ENCODE measurements around the gene DLEC1. TPM values are rescaled to one million over a fixed set of nuclear protein-coding genes. Genes with fewer than 3 reads are reported as not detected.
A peak's percentile ranks its signal among the peaks of the same experiment; 100 is the strongest.

Gene DLEC1
- total RNA-seq, 2 donors from 2014 or later: 0.43 to 0.81 TPM

DNA sequence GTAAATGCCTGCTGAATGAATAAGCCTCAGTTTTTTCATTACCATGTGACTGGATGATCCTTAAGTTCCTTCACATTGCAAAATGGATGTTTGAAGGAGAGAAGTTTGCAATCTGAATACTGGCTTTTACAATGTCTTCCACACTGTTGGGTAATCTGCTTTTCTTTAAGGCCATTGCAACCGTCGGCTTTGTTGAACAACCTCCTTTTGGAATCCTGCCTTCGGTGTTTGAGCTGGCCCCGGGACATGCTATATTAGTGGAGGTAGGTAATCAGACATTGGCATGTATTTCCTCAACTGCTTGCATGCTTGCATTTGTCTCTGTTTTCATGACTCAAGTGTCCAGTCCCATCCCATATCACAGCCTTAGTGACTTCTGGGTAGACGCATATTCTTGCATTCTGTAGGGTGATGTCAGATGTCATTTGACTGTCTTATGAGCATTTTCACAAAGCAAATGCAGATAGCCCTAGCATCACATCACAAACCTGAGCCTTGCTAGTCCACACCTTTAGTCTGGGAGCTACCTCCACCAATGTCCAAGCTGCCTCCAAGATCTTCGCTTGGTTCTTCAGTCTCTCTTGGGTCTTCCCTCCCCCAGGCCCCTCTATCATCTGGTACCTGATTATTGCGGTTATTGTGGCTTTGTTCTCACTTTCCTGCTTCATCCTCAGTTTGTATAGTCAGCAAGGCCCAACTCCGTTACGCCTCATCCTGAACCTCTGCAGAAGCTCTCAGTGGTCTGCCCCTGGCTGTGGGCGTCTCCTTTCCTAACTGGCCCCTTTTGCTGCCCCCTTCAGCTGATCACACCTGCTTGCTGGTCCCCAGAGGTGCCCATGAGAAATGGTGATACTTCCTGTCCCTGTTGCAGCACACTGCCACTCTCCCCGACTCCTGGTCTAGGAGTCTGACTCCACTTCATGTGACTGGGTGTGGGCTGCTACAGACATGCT is 49.4 kb downstream of the DLEC1 start:
- H3K9me3 Mint-ChIP-seq: peaks cover 5 to 6% of the 10 kb centered on the region in 2 donors
- H3K4me3 Mint-ChIP-seq: no peak overlapping the region
- ATAC-seq (replicated peaks in 1 of 2) (no peak), DNase-seq (no peak)
- H3K27ac Mint-ChIP-seq: no peak overlapping the region
- no peaks in the 10 kb centered on the region for H3K4me1 Mint-ChIP-seq (ENCODE audit: low read depth)
- peaks cover 3 to 5% of the 10 kb centered on the region in 2 donors for H3K36me3 Mint-ChIP-seq (ENCODE audit: insufficient read depth in 2 of 2)
- no peaks in the 10 kb centered on the region for H3K27me3 Mint-ChIP-seq (ENCODE audit: low read depth)

DNA sequence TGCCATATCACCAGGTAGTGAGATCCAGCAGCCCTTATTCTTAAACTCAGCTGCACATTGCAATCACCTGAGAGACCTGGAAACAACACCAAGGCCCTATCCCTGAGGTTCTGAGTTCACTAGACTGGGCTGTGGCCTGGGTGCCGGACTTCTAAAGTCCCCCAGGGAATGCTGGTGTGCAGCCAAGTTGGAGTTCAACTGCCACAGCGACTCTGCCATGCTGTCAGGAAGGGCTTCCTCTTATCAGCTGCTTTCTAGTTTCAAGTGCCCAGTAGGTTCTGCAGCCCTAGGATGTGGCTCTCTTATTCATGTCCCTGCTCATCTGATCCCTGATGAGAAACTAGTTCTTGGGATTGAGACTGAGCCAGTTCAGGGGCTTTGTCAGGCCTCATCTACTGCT is 50.2 kb downstream of the DLEC1 start:
- H3K4me3 Mint-ChIP-seq: no peak overlapping the region
- peaks cover 2 to 3% of the 10 kb centered on the region in 2 donors for H3K9me3 Mint-ChIP-seq
- DNase-seq (no peak), ATAC-seq (replicated peaks in 1 of 2) (no peak)
- no peaks in the 10 kb centered on the region for H3K27me3 Mint-ChIP-seq (ENCODE audit: low read depth)
- H3K4me1 Mint-ChIP-seq (ENCODE audit: low read depth): no peaks in the 10 kb centered on the region
- peaks cover under 1 to 3% of the 10 kb centered on the region in 2 donors for H3K36me3 Mint-ChIP-seq (ENCODE audit: insufficient read depth in 2 of 2)
- H3K27ac Mint-ChIP-seq: no peak overlapping the region

DNA sequence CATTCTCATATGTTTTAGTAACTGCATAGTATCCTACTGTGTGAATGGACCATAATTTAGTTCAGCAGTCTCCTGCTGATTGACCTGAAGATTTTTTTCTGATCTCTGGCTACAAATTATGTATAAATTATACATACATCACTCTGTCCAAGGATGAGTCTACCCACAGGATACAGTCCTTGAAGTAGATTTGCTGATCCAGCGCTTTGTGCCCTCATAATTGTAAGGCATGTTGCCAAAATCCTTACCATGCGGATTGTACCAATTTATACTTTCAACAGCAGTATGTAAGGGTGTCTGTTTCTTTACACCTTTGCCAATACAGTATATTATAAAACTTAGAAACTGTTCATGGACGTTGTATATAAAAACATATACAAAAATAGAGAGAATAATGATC is 51.4 kb downstream of the DLEC1 start:
- DNase-seq: no peak
- no peak for ATAC-seq (replicated peaks in 1 of 2)
- no peak overlapping the region for H3K4me3 Mint-ChIP-seq
- H3K27me3 Mint-ChIP-seq (ENCODE audit: low read depth): no peaks in the 10 kb centered on the region
- no peaks in the 10 kb centered on the region for H3K4me1 Mint-ChIP-seq (ENCODE audit: low read depth)
- no peaks in the 10 kb centered on the region for H3K9me3 Mint-ChIP-seq
- no peaks in the 10 kb centered on the region for H3K36me3 Mint-ChIP-seq (ENCODE audit: insufficient read depth in 2 of 2)
- H3K27ac Mint-ChIP-seq: peak overlapping the region; percentile 18

DNA sequence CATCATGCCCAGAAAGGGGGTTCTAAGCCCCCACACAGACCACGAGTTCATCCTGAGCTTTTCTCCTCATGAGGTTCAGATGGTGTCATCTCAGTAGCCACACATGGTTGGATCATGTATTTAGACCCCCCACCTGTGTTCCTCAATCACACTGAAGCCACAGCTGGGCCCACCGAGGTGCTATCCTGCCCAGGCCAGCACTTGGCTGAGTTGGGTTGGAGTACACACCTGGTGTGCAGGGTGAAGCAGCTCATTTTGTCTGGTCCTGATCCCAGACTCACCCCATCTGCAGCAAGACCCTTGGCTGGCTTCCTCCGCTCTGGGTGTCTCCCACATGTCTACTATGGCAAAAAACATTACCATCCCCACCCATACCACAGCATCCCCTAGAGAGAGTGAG is 56.0 kb downstream of the DLEC1 start:
- ATAC-seq (replicated peaks in 1 of 2): peak in 1 of 2 donors; percentile 13
- Mint-ChIP-seq H3K27me3 (ENCODE audit: low read depth) (no peaks in the 10 kb centered on the region), H3K9me3 (no peaks in the 10 kb centered on the region), H3K27ac (no peak overlapping the region), H3K4me1 (ENCODE audit: low read depth) (no peaks in the 10 kb centered on the region), H3K36me3 (ENCODE audit: insufficient read depth in 2 of 2) (no peaks in the 10 kb centered on the region), H3K4me3 (no peak overlapping the region)
- DNase-seq: no peak

DNA sequence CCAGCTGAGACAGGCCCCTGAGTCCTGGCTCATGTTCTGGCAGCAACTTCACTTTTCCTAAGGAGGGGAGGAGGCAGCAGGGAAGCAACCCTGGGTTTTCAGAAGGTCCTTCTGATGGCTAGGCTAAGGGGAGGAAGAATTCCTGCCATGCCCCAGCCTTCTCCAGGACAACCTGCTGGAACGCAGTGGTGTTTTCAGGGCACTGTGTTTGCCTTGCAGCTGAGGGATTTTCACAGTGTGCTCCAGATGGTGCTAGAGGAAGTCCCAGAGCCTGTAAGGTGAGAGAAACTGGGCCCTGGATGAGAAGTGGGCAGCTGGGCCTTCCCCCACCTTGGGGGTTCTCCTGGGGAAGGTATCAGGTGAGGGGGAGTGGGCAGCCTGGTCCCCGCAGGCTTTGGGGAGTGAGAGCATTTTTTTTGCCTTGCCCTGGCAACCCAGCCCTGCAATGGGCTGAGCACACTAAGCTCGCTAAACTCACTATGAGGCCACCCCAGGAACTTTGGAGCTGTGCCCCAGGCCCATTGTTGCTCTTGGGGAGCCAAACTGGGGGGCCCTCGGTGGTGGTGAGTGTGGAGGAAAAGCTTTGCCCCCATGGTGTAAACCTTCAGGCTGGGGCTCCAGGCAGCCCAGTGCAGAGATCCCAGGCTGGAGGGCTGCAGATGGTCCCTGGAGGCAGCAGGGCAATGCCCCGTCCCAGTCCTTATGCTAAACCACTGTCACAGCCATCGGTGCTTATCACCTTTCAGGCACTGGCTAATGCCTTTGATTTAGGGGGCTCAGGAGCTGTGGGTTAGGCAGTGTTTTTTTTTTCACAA is 56.9 kb downstream of the DLEC1 start:
- Mint-ChIP-seq H3K9me3 (no peaks in the 10 kb centered on the region), H3K4me1 (ENCODE audit: low read depth) (no peaks in the 10 kb centered on the region), H3K4me3 (no peak overlapping the region), H3K36me3 (ENCODE audit: insufficient read depth in 2 of 2) (no peaks in the 10 kb centered on the region), H3K27me3 (ENCODE audit: low read depth) (no peaks in the 10 kb centered on the region), H3K27ac (no peak overlapping the region)
- DNase-seq (no peak), ATAC-seq (replicated peaks in 1 of 2) (no peak)

DNA sequence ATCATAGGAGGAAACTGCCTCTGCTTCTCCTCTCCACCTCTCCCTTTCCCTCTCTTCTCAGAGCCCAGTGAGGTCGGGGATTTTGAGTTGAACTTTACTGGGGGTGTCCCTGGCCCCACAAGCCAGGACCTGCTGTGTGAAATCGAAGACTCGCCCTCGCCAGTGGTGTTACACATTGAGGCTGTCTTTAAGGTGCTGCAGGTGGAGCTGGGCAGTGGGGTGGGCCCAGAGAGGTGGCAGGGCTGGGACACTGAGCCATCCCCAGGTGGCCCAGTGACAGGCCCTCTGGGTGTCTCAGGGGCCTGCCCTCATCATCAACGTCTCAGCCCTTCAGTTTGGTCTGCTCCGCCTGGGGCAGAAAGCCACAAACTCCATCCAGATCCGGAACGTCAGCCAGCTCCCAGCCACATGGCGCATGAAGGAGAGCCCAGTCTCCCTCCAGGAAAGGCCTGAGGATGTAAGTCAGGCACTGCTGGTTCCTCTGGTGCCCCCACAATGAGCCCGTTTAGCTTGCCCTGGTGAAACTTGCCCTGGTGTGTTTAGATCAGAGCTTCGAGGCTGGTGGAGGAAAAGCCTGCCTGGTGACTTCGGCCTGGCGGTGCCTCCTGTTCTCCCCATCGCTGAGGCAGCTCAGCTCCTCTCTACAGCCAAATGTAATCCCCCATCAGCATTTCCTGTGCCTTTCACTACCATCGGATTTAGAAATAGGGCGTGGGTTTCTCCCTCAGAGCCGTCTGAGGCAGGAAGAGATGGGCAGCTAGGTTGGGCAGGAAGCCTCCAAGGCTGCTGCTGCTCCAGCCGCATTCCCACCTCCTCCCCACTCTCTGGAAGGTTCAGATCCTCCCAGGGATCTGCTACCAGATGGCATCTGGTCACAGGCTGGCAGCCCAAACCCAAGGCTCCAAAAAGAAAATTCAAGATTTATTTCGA is 58.7 kb downstream of the DLEC1 start:
- Mint-ChIP-seq H3K27ac (no peak overlapping the region), H3K4me1 (ENCODE audit: low read depth) (no peaks in the 10 kb centered on the region), H3K9me3 (no peaks in the 10 kb centered on the region), H3K36me3 (ENCODE audit: insufficient read depth in 2 of 2) (no peaks in the 10 kb centered on the region), H3K4me3 (no peak overlapping the region), H3K27me3 (ENCODE audit: low read depth) (no peaks in the 10 kb centered on the region)
- ATAC-seq (replicated peaks in 1 of 2): no peak
- DNase-seq: no peak

GRCh38 chr3:38098376-38098723 is 59.3 kb downstream of the DLEC1 start:
- ATAC-seq (replicated peaks in 1 of 2) (no peak), DNase-seq (no peak)
- no peaks in the 10 kb centered on the region for H3K27me3 Mint-ChIP-seq (ENCODE audit: low read depth)
- H3K9me3 Mint-ChIP-seq: no peaks in the 10 kb centered on the region
- no peak overlapping the region for H3K27ac Mint-ChIP-seq
- H3K4me1 Mint-ChIP-seq (ENCODE audit: low read depth): no peaks in the 10 kb centered on the region
- no peak overlapping the region for H3K4me3 Mint-ChIP-seq
- no peaks in the 10 kb centered on the region for H3K36me3 Mint-ChIP-seq (ENCODE audit: insufficient read depth in 2 of 2)

GRCh38 chr3:38099518-38099917 is 60.5 kb downstream of the DLEC1 start:
- peaks cover 0 to 2% of the 10 kb centered on the region in 2 donors for H3K9me3 Mint-ChIP-seq
- no peaks in the 10 kb centered on the region for H3K4me1 Mint-ChIP-seq (ENCODE audit: low read depth)

DNA sequence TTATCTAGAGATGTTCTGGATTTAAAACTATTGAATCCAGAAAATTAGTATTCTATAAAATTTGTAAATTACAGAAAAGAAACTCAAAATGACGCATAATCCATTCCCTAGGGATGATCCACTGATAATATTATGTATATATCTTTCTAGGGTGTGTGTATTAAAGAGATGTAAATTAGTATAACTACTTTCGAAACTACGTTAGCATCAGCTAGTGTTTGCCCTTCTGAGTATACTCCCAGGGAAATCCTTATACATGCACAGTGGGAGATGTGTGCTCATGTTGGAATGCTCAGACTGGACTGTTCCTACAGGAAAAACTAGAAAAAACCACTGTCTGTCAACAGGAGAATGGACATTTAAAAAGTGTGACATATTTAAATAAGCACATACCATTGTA is 61.5 kb downstream of the DLEC1 start:
- H3K9me3 Mint-ChIP-seq: peaks cover 2 to 7% of the 10 kb centered on the region in 2 donors
- no peak for ATAC-seq (replicated peaks in 1 of 2)

More at GRCh38 chr3:38099518-38099917, 60.5 kb downstream of the DLEC1 start:
- H3K4me3 Mint-ChIP-seq: no peak overlapping the region
- H3K36me3 Mint-ChIP-seq (ENCODE audit: insufficient read depth in 2 of 2): no peaks in the 10 kb centered on the region
- no peaks in the 10 kb centered on the region for H3K27me3 Mint-ChIP-seq (ENCODE audit: low read depth)
- no peak for ATAC-seq (replicated peaks in 1 of 2)
- no peak overlapping the region for H3K27ac Mint-ChIP-seq
- no peak for DNase-seq

GRCh38 chr3:38101811-38102443 is 62.9 kb downstream of the DLEC1 start:
- Mint-ChIP-seq H3K4me3 (no peak overlapping the region), H3K9me3 (peaks cover 6 to 9% of the 10 kb centered on the region in 2 donors), H3K27me3 (ENCODE audit: low read depth) (no peaks in the 10 kb centered on the region), H3K4me1 (ENCODE audit: low read depth) (no peaks in the 10 kb centered on the region), H3K27ac (no peak overlapping the region), H3K36me3 (ENCODE audit: insufficient read depth in 2 of 2) (peaks cover 5 to 6% of the 10 kb centered on the region in 2 donors)
- ATAC-seq (replicated peaks in 1 of 2) (no peak), DNase-seq (no peak)

More for the DNA sequence above, 61.5 kb downstream of the DLEC1 start:
- H3K4me3 Mint-ChIP-seq: no peak overlapping the region
- peaks cover 1% of the 10 kb centered on the region in 2 donors for H3K36me3 Mint-ChIP-seq (ENCODE audit: insufficient read depth in 2 of 2)
- H3K27me3 Mint-ChIP-seq (ENCODE audit: low read depth): no peaks in the 10 kb centered on the region
- no peak for DNase-seq
- no peak overlapping the region for H3K27ac Mint-ChIP-seq
- no peaks in the 10 kb centered on the region for H3K4me1 Mint-ChIP-seq (ENCODE audit: low read depth)

- Mint-ChIP-seq H3K9me3 (peaks cover 6 to 9% of the 10 kb centered on the region in 2 donors), H3K4me1 (ENCODE audit: low read depth) (no peaks in the 10 kb centered on the region), H3K27ac (no peak overlapping the region), H3K4me3 (no peak overlapping the region), H3K27me3 (ENCODE audit: low read depth) (no peaks in the 10 kb centered on the region), H3K36me3 (ENCODE audit: insufficient read depth in 2 of 2) (peaks cover 5 to 6% of the 10 kb centered on the region in 2 donors)
- no peak for ATAC-seq (replicated peaks in 1 of 2)
- no peak for DNase-seq
Measured at GRCh38 chr3:38102444-38102814, 63.4 kb downstream of the DLEC1 start.

DNA sequence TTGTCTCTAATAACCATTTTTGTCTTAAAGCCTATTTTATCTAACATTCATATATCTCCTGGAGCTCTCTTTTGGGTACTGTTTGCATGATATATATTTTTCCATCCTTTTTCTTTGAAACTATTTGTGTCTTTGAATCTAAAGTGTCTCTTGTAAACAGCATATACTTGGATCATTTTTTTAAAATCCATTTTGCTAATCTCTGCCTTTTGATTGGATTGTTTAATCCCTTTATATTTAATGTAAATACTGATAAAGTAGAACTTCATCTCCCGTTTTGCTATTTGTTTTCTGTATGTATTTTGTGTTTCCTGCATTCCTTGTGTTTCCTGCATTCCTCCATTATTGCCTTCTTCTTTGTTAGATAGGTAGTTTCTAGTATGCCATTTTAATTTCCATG is 66.5 kb downstream of the DLEC1 start:
- H3K9me3 Mint-ChIP-seq: peaks cover 6 to 9% of the 10 kb centered on the region in 2 donors
- no peaks in the 10 kb centered on the region for H3K4me1 Mint-ChIP-seq (ENCODE audit: low read depth)
- no peak overlapping the region for H3K27ac Mint-ChIP-seq
- peaks cover 5 to 6% of the 10 kb centered on the region in 2 donors for H3K36me3 Mint-ChIP-seq (ENCODE audit: insufficient read depth in 2 of 2)
- H3K4me3 Mint-ChIP-seq: no peak overlapping the region
- DNase-seq (no peak), ATAC-seq (replicated peaks in 1 of 2) (no peak)
- no peaks in the 10 kb centered on the region for H3K27me3 Mint-ChIP-seq (ENCODE audit: low read depth)

Data from activated T-cell treated with anti-CD3 and anti-CD28 coated beads, Interleukin-2, amount 50 U/mL, for 72 hours (primary cell).